HUES6 (cell line): ENCODE data around the gene CMIP.

Source experiments
- H3K27ac ChIP-seq: 2 replicates; pipeline ENCODE4 v1.7.0; 2013; ENCODE audit warnings: low read depth, mild to moderate bottlenecking, low read length, inconsistent platforms
- H3K27me3 ChIP-seq: 2 replicates; pipeline ENCODE4 v1.6.1; 2013; ENCODE audit warnings: low read length; ENCODE audit not compliant: control insufficient read depth, insufficient read depth
- H3K36me3 ChIP-seq: 2 replicates; pipeline ENCODE4 v1.6.1; 2013; ENCODE audit warnings: low read length; ENCODE audit not compliant: control insufficient read depth, insufficient read depth
- H3K4me1 ChIP-seq: 2 replicates; pipeline ENCODE4 v1.6.1; 2013; ENCODE audit warnings: low read length; ENCODE audit not compliant: control insufficient read depth, insufficient read depth
- H3K4me3 ChIP-seq: 2 replicates; pipeline ENCODE4 v1.5.1; 2013; ENCODE audit warnings: low read depth, low read length
- H3K9ac ChIP-seq: one replicate; pipeline ENCODE4 v1.6.1; 2013; ENCODE audit warnings: mild to moderate bottlenecking, low read length
- H3K9me3 ChIP-seq: 2 replicates; pipeline ENCODE4 v1.6.1; 2013; ENCODE audit warnings: low read depth, low read length; ENCODE audit not compliant: control insufficient read depth, insufficient read depth

CMIP gene

DNA sequence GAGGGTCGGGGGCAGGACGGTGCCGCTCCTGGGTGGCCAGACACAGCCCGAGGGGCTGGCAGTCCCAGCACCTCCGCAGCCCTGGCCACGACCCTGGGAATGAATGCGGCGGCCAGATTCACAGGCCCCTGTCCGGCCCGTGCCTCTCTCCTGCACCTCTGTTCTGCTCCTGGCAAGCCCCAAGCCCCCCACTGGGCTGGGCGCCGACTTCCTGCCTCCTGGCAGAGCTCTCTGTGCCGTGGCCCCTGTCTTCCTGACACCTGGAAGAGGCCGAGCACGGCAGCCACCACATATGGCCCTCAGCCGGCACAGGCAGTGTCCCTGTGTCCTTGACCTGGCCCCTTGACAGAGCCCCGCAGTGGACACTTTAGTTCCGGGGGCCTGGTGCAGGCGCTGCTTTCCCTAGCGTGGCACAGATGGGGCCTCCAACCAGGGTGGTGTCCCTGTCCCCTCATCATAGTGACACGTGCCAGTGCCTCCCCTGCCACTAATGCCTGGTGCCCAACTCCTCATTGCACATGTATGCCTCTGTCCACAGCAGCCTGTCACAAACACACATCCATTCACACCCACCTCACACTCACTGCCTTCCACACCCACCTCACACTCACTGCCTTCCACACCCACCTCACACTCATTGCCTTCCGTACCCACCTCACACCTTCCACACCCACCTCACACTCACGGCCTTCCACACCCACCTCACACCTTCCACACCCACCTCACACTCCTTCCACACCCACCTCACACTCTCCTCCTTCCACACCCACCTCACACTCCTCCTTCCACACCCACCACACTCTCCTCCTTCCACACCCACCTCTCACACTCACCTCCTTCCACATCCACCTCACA is 223.9 kb downstream of the CMIP start:
- no peaks in the 10 kb centered on the region for H3K4me1 ChIP-seq
- no peak overlapping the region for H3K27ac ChIP-seq
- no peaks in the 10 kb centered on the region for H3K9me3 ChIP-seq
- H3K9ac ChIP-seq = no peak overlapping the region
- no peaks in the 10 kb centered on the region for H3K27me3 ChIP-seq
- H3K4me3 ChIP-seq = no peak overlapping the region
- H3K36me3 ChIP-seq = peaks cover 63% of the 10 kb centered on the region

DNA sequence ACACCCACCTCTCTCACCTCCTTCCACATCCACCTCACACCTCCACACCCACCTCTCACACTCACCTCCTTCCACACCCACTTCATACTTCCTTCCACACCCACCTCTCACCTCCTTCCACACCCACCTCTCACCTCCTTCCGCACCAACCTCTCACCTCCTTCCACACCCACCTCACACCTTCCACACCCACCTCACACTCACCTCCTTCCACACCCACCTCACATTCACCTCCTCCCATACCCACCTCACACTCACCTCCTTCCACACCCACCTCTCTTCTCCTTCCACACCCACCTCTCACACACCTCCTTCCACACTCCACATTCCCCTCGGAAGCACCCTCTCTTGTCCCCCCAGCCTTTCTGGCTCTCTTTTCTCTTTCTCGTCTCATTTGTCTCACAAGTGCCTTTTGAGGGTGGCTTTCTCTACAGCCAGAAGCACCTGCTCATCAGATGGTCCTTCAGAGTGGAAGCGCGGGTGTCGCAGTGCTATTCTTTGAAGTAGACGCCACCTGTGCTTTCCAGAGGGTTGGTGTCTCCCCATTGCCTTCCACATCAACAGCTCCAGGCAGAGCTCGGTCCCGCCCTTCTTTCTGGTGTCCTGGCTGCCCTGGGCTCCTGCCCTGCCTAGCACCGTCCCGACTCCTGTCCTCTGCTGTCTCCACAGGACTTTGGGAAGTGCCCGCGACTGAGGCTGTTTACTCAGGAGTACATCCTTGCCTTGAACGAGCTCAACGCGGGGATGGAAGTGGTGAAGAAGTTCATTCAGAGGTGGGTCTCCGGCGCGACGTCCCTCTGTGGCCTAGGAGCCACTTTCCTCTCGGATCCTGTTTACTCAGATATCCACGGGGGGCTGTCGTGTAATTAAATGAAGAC is 225.1 kb downstream of the CMIP start:
- no peak overlapping the region for H3K9ac ChIP-seq
- no peaks in the 10 kb centered on the region for H3K9me3 ChIP-seq
- H3K4me1 ChIP-seq = no peaks in the 10 kb centered on the region
- H3K36me3 ChIP-seq = peaks cover 56% of the 10 kb centered on the region
- H3K27ac ChIP-seq = no peak overlapping the region
- no peaks in the 10 kb centered on the region for H3K27me3 ChIP-seq
- no peak overlapping the region for H3K4me3 ChIP-seq

DNA sequence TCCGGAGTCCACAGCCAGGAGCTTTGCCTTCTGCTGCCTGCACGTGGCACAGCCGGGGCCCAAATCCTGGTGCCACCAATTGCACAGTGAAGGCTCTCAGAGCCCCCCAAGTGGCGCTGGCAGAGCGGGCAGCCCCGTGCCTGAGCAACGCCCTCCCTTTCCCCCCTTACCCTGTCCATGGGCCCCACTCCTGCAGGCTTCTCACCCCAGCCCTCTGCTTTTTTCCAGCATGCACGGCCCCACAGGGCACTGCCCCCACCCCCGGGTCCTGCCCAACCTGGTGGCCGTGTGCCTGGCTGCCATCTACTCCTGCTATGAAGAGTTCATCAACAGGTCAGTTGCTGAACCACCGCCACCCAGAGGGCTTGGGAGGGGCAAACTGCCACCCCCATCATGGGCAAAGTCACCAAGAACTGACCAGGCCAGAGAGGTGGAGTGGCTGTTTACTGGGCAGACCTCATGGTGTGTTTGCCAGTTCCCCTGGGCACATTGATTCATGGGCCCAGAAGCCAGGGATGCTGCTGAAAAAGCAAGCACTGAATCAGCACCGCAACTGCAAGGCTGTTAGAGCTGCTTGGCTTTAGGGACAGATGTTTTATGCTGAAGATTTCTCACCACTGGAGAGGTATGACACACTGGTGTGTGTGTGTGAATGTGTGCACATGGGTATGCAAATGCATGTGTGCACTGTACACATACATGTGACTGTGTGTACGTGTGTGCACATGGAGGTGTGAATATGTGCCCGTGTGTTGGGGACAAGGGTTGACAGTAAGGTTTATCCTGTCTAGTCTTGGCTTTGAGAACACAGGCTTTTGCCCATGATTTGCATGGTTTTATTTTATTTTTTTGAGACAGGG is 227.4 kb downstream of the CMIP start:
- Histone ChIP-seq H3K27me3 (no peaks in the 10 kb centered on the region), H3K9ac (no peak overlapping the region), H3K27ac (no peak overlapping the region), H3K9me3 (no peaks in the 10 kb centered on the region), H3K4me3 (no peak overlapping the region), H3K36me3 (peaks cover 52% of the 10 kb centered on the region), H3K4me1 (no peaks in the 10 kb centered on the region)

DNA sequence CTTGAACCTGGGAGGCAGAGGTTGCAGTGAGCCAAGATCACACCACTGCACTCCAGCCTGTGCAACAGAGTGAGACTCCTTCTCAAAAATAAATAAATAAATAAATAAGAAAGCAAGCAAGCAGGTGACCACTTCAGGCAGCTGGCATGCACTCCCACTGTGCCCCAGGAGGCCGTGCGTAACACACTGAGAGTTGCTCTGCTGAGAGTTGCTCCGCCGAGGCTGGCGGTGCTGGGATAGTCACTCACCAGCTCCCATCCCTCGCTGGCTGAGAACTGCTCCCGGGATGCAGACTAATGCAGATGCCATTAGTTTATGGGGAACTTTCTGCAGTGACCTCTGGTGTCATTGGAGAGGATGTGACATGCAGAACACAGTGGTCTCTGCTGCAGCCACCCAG is 228.8 kb downstream of the CMIP start:
- peaks cover 52% of the 10 kb centered on the region for H3K36me3 ChIP-seq
- H3K9ac ChIP-seq = no peak overlapping the region
- no peaks in the 10 kb centered on the region for H3K9me3 ChIP-seq
- no peaks in the 10 kb centered on the region for H3K4me1 ChIP-seq
- H3K27ac ChIP-seq = no peak overlapping the region
- no peak overlapping the region for H3K4me3 ChIP-seq
- H3K27me3 ChIP-seq = no peaks in the 10 kb centered on the region

DNA sequence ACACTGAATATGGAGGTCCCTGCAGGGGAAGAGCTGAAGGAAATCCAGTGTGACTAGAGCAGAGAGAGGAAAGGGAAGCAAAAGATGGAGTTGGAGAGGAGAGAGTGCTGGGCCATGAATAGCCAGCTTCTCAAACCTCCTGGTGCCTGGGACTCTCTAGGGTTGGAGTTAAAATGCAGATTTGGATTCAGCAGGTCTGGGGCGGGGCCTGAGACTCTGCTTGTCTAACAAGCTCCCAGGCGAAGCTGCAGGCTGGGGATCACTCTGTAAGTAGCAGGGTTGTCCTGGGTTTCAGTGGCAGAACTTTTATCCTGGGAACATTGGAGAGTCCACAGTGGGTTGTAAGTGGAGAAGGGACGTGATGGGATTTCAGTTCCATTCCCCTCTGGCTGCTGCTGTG is 231.1 kb downstream of the CMIP start:
- no peak overlapping the region; the same call in 1 of the 2 replicates for H3K27ac ChIP-seq
- no peaks in the 10 kb centered on the region for H3K9me3 ChIP-seq
- H3K36me3 ChIP-seq = peaks cover 58% of the 10 kb centered on the region
- H3K4me1 ChIP-seq = no peaks in the 10 kb centered on the region
- no peaks in the 10 kb centered on the region for H3K27me3 ChIP-seq
- H3K4me3 ChIP-seq = no peak overlapping the region
- H3K9ac ChIP-seq = no peak overlapping the region

DNA sequence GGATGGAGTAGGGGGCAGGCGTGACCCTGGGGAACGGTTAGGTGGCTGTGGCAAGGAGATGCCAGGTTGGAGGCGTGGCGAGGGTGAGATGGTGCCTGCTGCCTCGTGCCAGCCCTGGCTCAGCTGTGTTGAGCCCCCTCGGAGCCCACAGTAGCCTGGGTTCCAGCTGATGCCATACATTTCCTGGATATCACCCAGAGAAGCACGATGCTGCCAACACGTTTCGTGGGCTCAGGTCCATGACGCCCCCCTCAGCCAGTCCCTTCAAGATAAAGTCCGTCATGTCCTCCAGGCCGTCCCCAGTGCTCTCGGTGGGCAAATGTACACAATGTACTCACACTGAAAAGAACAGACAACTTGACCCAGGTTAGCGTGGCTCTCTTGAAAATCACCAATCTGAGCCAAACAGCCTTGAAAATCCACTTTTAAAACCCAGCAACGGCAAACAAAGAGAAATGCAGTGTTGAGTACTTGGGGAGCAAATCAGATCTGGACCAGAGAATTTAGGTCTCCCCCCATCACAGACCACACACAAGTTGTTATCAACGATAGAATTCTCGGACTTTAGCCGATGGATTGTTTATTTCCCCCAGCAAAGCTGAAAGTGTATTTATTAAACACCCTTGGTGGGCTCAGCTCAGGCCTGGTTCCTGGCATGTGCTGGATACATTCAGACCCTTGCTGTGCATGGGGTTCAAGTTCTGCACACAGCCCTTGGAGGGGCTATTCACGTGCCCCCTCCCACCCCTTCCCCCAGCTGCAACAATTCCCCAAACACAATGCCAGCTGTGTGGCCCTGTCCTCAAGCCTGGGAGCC is 231.7 kb downstream of the CMIP start:
- H3K27me3 ChIP-seq = no peaks in the 10 kb centered on the region
- H3K27ac ChIP-seq = no peak overlapping the region
- H3K9me3 ChIP-seq = no peaks in the 10 kb centered on the region
- H3K9ac ChIP-seq = no peak overlapping the region
- no peaks in the 10 kb centered on the region for H3K4me1 ChIP-seq
- no peak overlapping the region for H3K4me3 ChIP-seq
- H3K36me3 ChIP-seq = peaks cover 59% of the 10 kb centered on the region

DNA sequence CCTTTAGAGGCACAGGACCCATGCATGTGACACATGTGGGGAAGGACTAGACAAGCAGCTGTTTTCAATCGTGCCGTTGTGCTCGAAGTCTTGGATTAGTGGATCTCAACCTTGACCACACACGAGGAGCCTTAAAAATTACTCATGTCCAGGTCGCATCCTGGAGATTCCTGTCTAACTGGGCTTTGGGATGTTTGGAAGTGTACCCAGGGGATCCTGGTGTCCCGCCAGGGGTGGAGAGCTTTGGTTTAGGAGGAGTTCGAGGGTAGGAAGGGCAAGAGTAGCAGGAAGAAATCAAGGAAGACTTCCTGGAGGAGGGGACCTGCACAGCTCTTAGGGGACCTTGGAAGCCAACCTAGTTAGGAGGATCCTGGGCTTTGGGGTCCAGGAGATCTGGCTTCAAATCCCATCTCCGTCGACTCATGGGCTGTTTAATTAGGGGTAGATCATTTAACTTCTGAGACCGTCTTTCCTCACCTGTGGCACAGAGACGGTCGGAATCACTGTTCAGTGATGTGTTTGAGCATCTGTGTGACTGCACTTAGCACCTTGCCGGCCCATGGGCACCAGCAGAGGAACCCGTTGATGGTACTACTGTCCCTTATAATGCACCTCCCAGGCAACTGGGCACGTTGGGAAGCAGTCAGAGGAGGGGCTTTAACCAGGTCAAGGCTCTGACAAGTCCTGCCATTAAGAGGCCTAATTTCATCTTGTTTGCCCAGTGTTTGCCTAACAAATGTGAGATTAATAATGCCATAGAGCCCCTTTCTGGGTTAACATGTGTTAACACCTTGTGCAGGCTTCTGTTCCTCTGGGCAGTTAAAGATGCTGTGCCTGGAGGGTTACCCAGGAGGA is 232.5 kb downstream of the CMIP start:
- H3K4me3 ChIP-seq = no peak overlapping the region
- H3K9me3 ChIP-seq = no peaks in the 10 kb centered on the region
- H3K36me3 ChIP-seq = peaks cover 56% of the 10 kb centered on the region
- H3K27ac ChIP-seq = no peak overlapping the region
- H3K9ac ChIP-seq = no peak overlapping the region
- H3K27me3 ChIP-seq = no peaks in the 10 kb centered on the region
- H3K4me1 ChIP-seq = no peaks in the 10 kb centered on the region

DNA sequence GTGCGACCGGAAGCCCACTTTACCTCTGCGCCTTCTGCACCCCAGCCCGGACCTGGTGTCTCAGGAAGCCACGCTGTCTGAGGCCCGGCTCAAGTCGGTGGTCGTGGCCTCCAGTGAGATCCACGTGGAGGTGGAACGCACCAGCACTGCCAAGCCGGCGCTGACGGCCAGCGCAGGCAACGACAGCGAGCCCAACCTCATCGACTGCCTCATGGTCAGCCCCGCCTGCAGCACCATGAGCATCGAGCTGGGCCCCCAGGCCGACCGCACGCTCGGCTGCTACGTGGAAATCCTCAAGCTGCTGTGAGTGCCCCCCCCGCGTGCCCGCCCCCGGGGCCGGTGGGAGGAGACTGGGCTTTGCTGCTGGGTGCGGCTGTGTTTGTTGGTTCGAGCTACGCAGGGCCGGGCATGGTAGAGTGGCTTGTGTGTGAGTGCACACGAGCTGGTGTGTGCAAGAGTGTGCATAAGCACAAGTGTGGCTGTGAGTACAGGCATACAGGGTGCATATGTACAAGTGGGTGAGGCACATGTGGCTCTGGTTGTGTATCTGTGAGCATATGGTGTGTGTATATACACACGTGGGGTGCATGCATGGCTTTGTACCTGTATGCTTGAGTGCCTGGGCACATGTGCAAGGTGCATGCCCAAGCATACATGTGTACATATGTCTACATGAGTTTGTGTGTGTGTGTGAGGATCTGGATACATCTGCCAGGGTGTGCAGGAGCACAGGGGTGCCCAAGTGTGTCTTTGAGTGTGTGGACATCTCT is 233.9 kb downstream of the CMIP start:
- Histone ChIP-seq H3K36me3 (peaks cover 46% of the 10 kb centered on the region), H3K9ac (no peak overlapping the region), H3K4me3 (no peak overlapping the region), H3K27ac (no peak overlapping the region), H3K9me3 (no peaks in the 10 kb centered on the region), H3K27me3 (no peaks in the 10 kb centered on the region), H3K4me1 (peaks cover 3% of the 10 kb centered on the region; the same call in 1 of the 2 replicates)

DNA sequence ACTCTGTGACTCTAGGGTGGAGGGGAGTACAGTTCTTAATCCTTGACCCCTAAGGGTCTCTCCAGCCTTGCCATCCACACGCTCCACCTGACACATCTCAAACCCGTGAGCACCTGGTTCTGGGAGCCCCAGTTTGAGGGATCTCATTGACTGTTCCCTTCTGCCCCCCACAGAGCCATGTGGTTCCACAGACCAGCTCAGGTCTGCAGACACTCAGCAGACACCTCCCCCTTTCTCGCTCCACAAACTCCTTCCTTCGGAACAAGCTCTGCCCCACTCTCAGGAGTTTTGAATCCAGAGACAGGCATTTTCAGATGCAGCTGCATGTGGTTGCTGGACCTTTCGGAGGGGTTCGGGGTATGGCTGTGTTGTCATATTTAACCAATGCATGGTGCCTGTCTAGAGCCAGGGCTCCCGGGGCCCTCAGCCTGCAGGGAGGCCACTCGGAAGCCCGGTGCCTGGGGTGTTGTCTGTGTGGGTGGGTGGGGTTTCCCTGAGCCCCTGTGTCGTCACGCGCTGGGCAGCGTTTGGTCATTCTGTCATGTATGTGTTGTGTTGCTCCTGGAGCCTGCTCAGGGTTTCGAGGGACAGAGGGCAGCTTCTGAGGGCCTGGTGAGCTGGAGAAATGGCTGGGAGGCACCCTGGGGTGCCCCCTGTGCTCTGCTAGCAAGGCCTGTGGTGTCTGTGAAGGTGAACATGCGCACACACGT is 235.3 kb downstream of the CMIP start:
- H3K27ac ChIP-seq = no peak overlapping the region
- peaks cover 41% of the 10 kb centered on the region for H3K36me3 ChIP-seq

More for the DNA sequence above, 235.3 kb downstream of the CMIP start:
- H3K27me3 ChIP-seq = no peaks in the 10 kb centered on the region
- no peak overlapping the region for H3K9ac ChIP-seq
- H3K4me1 ChIP-seq = peaks cover 3% of the 10 kb centered on the region; the same call in 1 of the 2 replicates
- no peaks in the 10 kb centered on the region for H3K9me3 ChIP-seq
- H3K4me3 ChIP-seq = no peak overlapping the region
